ENCODE data around the gene OCLN. TPM values are rescaled to one million over a fixed set of nuclear protein-coding genes. Genes with fewer than 3 reads are reported as not detected.
"Not testable (repeated sequence)": the region's sequence is repeated elsewhere in the genome, so short reads cannot be mapped to it uniquely, and the experiment has no call there.

Gene OCLN
- total RNA-seq, 2 experiments from 2014 or later = 1.2 to 1.4 TPM

DNA sequence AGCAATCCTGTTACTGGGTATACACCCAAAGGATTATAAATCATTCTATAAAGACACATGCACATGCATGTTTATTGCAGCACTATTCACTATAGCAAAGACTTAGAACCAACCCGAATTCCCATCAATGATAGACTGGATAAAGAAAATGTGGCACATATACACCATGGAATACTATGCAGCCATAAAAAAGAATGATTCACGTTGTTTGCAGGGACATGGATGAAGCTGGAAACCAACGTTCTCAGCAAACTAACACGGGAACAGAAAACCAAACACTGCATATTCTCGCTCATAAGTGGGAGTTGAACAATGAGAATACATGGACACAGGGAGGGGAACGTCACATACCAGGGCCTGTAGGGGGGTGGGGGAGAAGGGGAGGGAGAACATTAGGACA is 21.1 kb upstream of the OCLN start:
- not testable (repeated sequence) for H3K4me1 Mint-ChIP-seq, H3K4me3 Mint-ChIP-seq

DNA sequence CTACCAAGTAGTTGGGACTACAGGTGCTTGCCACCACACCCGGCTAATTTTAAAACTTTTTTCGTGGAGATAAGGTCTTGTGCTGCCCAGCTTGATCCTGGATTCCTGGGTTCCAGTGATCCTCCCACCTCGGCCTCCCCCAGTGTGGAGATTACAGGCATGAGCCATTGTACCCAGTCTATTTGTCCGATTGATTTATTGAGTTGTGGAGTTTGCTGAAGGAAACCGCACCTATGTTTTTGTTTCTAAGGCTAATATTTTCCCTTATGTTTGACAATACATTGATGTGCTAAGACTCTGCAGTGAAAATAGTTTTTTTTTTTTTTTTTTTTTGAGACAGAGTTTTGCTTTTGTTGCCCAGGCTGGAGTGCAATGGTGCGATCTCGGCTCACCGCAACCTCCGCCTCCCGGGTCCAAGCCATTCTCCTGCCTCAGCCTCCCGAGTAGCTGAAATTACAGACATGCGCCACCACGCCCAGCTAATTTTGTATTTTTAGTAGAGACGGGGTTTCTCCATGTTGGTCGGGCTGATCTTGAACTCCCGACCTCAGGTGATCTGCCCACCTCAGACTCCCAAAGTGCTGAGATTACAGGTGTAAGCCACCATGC is 20.0 kb upstream of the OCLN start:
- POLR2A ChIA-PET; DNase-seq; CTCF ChIA-PET; H3K4me1 Mint-ChIP-seq; H3K27ac Mint-ChIP-seq; H3K9me3 Mint-ChIP-seq; H3K27me3 Mint-ChIP-seq; H3K36me3 Mint-ChIP-seq (ENCODE audit: low read depth); H3K4me3 Mint-ChIP-seq: not testable (repeated sequence)

More for the DNA sequence above, 21.1 kb upstream of the OCLN start:
- H3K27me3 Mint-ChIP-seq; POLR2A ChIA-PET; CTCF ChIA-PET; H3K36me3 Mint-ChIP-seq (ENCODE audit: low read depth); DNase-seq; H3K9me3 Mint-ChIP-seq; H3K27ac Mint-ChIP-seq: not testable (repeated sequence)

DNA sequence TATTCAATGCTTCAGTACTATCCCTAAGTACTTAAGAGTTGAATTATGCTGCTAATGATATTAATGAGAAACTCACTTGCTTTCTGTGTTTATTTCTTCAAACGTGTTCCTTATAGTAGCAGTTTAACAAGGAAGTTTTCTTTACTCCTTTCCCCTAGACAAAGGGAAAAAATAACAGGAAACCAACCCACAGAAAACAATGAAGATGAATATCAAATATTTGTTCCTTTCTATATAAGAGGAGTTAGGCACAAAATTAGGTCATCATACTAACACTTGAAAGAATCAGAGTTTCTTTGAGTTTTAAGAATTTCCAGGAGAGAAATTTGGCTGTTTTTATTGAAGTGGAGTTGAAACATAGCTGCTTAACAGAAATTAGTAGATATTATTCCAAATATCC is 15.4 kb upstream of the OCLN start:
- CTCF ChIA-PET = no interaction called here
- Mint-ChIP-seq H3K4me3 (no peak overlapping the region), H3K36me3 (ENCODE audit: low read depth) (no peaks in the 10 kb centered on the region), H3K27me3 (no peaks in the 10 kb centered on the region), H3K9me3 (no peaks in the 10 kb centered on the region), H3K27ac (no peak overlapping the region), H3K4me1 (no peaks in the 10 kb centered on the region)
- POLR2A ChIA-PET = no interaction called here
- DNase-seq = no peak

DNA sequence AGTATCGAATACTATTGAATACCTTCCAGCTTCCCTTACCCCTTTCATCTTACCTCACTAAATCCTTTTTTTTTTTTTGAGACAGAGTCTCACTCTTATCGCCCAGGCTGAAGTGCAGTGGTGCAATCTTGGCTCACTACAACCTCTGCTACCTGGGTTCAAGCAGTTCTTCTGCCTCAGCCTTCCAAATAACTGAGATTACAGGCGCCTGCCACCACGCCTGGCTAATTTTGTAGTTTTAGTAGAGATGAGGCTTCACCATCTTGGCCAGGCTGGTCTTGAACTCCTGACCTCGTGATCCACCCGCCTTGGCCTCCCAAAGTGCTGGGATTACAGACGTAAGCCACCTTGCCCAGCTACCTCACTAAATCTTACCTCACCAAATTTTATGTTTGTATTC is 14.3 kb upstream of the OCLN start:
- CTCF ChIA-PET; DNase-seq; H3K36me3 Mint-ChIP-seq (ENCODE audit: low read depth); H3K9me3 Mint-ChIP-seq; H3K27ac Mint-ChIP-seq; H3K27me3 Mint-ChIP-seq; POLR2A ChIA-PET; H3K4me3 Mint-ChIP-seq; H3K4me1 Mint-ChIP-seq: not testable (repeated sequence)

DNA sequence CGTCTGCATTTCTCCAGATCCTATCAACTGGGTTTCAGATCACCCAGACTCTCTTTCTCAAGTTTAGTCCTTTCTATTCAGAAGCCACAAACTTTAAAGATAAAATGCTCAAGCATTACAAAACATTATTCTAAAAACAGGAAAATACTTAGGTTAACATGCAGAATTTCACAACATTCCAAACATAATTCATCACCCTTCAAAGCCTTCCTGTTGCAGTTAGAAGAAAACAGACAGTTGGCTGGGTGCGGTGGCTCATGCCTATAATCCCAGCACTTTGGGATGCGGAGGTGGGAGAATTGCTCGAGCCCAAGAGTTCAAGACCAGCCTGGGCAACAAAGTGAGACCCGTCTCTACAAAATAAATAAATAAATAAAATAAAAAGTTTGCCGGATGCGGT is 7.7 kb upstream of the OCLN start:
- Mint-ChIP-seq H3K27ac (no peak overlapping the region), H3K4me3 (no peak overlapping the region), H3K27me3 (peaks cover 25% of the 10 kb centered on the region), H3K36me3 (ENCODE audit: low read depth) (no peaks in the 10 kb centered on the region), H3K9me3 (no peaks in the 10 kb centered on the region), H3K4me1 (no peaks in the 10 kb centered on the region)
- POLR2A ChIA-PET = no interaction called here
- no peak for DNase-seq
- CTCF ChIA-PET = no interaction called here

DNA sequence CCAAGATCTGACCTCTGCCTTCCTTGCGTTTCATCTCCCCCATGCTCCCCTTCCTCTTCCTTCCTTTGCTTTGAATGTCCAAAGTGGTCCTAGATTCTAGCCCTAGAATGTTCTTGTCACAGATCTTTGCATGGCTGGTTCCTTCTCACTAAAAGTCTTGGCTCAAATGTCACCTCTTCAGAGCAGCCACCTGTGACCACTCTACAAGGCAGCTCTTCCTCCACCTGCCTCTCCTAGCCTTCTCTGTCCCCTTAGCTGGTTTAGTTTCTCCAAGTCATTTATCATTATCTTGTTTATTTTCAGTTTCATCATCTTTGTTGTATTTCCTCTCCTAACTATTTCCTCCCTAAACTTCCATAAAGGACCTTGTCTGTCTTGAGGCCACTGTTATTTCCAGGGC is 7.1 kb upstream of the OCLN start:
- Mint-ChIP-seq H3K4me3 (no peak overlapping the region), H3K27me3 (peaks cover 28% of the 10 kb centered on the region), H3K9me3 (no peaks in the 10 kb centered on the region), H3K4me1 (no peaks in the 10 kb centered on the region), H3K36me3 (ENCODE audit: low read depth) (no peaks in the 10 kb centered on the region), H3K27ac (no peak overlapping the region)
- DNase-seq = no peak
- CTCF ChIA-PET = no interaction called here
- POLR2A ChIA-PET = no interaction called here

DNA sequence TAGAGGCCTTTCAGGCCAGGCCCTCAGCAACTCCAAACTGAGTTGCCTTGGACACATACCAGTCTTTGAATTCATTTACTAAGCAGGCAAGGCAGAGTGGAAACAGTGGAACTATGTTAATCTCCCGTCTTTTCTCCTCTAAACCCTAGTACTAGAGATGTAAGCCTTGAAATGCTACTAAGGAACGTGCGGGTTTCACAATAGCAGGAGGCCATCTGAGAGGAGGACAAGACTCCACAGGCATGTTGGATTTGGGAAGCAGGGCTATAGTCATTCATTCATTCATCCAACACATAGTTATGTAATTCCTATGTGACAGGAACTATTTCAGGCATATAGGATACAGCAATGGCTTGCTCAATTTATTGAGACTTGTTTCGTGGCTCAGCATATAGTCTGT is 3.3 kb upstream of the OCLN start:
- POLR2A ChIA-PET = no interaction called here
- Mint-ChIP-seq H3K4me1 (peaks cover 13% of the 10 kb centered on the region), H3K4me3 (no peak overlapping the region), H3K27ac (no peak overlapping the region), H3K9me3 (no peaks in the 10 kb centered on the region), H3K36me3 (ENCODE audit: low read depth) (no peaks in the 10 kb centered on the region), H3K27me3 (peaks cover 52% of the 10 kb centered on the region)
- CTCF ChIA-PET = no interaction called here
- DNase-seq = no peak

DNA sequence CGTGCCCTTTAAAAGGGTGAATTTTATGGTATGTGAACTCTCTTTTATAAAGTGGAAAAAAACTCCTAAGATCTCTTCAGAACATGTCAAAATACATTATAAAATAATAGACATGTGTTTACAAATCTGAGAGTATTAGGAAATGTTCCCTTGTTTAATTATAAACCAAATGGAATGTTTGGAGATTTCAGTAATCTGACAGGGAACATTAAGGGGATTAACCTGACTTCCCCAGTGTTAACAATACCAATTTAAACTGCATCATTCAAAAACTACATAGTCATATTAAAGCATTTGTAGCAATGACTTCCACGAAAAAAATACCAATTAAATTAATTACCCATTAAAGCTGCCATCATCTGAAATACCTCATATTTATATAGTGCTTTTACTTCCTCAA is 1.6 kb upstream of the OCLN start:
- H3K4me3 Mint-ChIP-seq = no peak overlapping the region
- ChIA-PET CTCF (no interaction called here), POLR2A (no interaction called here)
- peaks cover 13% of the 10 kb centered on the region for H3K4me1 Mint-ChIP-seq
- DNase-seq = no peak
- H3K9me3 Mint-ChIP-seq = no peaks in the 10 kb centered on the region
- no peaks in the 10 kb centered on the region for H3K36me3 Mint-ChIP-seq (ENCODE audit: low read depth)
- peaks cover 58% of the 10 kb centered on the region for H3K27me3 Mint-ChIP-seq
- no peak overlapping the region for H3K27ac Mint-ChIP-seq

DNA sequence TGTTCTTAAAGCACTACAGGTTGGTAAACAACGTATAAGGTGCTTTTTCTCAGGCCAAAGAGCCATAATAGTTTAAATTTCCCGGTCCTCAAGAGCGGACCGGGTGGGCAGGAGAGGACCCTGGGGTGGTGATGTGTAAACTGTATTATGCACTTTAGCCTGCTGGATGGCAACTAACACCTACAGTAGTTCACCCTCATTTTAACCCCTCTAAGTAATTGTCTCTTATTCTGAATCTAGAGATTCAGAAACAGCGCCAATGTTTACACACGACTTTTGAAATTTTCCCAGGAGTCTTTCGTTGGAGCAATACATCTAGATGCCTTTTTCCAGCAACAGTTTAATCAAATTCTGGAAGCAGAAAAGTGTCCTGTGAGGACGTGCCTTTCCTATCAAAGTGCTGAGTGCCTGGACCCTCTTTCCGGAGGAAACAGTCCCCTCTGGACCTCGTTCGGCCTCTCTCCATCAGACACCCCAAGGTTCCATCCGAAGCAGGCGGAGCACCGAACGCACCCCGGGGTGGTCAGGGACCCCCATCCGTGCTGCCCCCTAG is 676 bp upstream of the OCLN start:
- Mint-ChIP-seq H3K4me1 (peaks cover 13% of the 10 kb centered on the region), H3K36me3 (ENCODE audit: low read depth) (no peaks in the 10 kb centered on the region), H3K9me3 (no peaks in the 10 kb centered on the region), H3K4me3 (peak overlapping the region; percentile 65), H3K27me3 (peaks cover 58% of the 10 kb centered on the region), H3K27ac (no peak overlapping the region)
- DNase-seq = no peak
- ChIA-PET CTCF (no interaction called here), POLR2A (no interaction called here)

DNA sequence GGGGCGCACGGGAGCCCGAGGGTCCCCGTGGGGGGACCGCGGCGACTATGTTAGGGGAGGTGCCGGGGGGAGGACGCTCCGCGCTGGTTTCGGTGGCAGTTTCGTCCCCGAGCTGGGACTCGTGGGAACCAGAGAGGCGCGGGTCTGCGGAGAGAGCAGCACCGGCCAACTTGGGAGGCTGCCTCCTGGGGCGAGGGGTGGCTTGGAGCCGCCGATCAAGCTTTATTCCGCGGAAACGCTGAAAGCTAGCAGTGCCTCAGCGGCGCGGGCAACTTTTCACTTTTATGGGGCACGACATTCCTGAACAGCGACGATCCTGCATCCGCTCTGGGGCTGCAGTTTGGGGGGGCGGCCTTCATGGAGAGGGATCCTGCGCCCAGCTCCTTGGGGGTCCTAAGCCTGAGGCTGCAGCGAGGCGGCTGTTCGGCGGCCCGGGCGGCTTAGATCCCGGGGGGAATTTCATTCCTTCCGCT is 369 bp downstream of the OCLN start:
- Mint-ChIP-seq H3K27ac (no peak overlapping the region), H3K27me3 (peaks cover 58% of the 10 kb centered on the region), H3K4me1 (peaks cover 13% of the 10 kb centered on the region), H3K4me3 (peak overlapping the region; percentile 65), H3K9me3 (no peaks in the 10 kb centered on the region), H3K36me3 (ENCODE audit: low read depth) (no peaks in the 10 kb centered on the region)
- DNase-seq = no peak
- POLR2A ChIA-PET = no interaction called here
- CTCF ChIA-PET = interaction anchor here (1.0 kb wide), 1 partner anchor 12 kb away, joined by 3 read pairs; no protein-coding TSS in a partner anchor

DNA sequence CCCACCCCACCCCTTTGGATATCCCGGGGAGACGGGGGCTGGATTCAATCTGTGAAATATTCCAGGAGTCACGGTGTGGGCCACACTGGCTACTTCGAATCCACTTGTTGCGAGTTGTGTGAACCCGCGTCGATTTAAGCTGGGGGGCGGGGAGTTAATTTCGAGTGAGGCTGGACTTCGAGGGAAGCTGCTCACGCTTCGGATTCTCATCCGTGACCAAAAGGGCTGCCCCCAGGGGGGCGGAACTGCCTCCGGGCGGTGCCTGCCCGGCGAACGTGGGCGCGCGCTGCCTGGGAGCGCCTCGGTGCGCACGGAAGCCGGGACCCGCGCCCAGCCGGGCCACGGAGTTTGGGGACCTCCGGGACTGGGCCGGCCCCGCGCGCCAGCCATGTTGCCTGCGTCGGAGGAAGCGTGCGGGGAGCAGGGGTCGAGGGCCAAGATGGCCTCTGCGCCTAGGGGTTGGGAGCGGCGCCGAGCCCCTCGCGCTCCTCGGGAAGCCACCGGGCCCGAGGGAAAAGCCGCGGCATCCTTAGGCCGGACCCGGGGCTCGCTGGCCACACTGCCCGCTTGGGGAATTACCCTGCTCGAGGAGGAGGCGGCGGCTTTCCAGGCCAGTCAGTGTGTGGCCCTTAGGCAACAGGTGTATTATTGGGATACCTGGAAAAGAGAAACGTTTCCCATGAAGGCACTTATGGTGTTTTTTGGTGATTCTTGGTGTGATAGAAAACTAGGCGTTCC is 975 bp downstream of the OCLN start:
- Mint-ChIP-seq H3K9me3 (no peaks in the 10 kb centered on the region), H3K4me1 (peaks cover 13% of the 10 kb centered on the region), H3K27me3 (peaks cover 57% of the 10 kb centered on the region), H3K27ac (no peak overlapping the region), H3K4me3 (peak overlapping the region; percentile 65), H3K36me3 (ENCODE audit: low read depth) (no peaks in the 10 kb centered on the region)
- DNase-seq = no peak
- CTCF ChIA-PET = interaction anchor here (1.0 kb wide), 1 partner anchor 12 kb away, joined by 3 read pairs; no protein-coding TSS in a partner anchor
- POLR2A ChIA-PET = no interaction called here

DNA sequence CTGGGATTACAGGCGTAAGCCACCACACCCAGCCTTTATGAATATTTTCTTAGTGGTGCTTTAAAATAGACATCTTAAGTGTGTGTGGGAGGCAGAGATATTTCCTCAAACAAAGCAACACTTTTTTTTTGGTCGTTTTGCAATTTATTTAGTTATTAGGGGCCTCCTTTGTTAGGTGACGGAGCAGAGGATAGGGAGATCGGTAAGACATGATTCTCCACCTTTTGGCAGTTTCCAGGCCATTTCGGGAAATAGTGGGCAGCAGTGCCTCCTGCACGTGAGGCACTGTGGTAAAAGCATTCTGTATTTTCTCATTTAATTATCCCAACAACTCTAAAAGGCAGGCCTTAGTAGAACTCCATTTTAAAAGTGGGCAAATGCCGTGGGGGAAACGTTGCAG is 1.9 kb downstream of the OCLN start:
- CTCF ChIA-PET = no interaction called here
- peaks cover 56% of the 10 kb centered on the region for H3K27me3 Mint-ChIP-seq
- POLR2A ChIA-PET = no interaction called here
- no peak overlapping the region for H3K27ac Mint-ChIP-seq
- H3K9me3 Mint-ChIP-seq = no peaks in the 10 kb centered on the region
- DNase-seq = no peak
- no peaks in the 10 kb centered on the region for H3K36me3 Mint-ChIP-seq (ENCODE audit: low read depth)
- peaks cover 13% of the 10 kb centered on the region for H3K4me1 Mint-ChIP-seq
- H3K4me3 Mint-ChIP-seq = peak overlapping the region; percentile 30

DNA sequence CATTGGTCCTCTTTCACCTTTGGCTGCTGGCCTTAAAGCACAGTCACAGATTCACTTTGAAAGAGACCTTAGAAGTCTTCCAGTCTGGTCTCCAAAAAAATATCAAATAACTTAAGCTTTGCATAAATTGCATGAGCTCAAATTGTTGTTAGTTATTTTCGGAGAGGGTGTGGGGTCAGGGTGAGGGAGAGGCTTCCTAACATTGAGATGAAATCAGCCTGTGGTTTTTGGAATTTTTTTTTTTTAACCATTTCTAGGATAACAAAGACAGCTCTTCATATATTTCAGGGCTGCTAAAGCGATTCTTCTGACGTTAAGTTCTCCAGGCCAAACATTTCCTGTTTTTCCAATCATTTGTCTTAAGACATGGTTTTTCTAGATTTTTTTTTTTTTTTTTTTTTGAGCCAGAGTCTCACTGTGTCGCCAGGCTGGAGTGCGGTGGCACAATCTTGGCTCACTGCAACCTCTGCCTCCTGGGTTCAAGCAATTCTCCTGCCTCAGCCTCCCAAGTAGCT is 4.5 kb downstream of the OCLN start:
- peaks cover 10% of the 10 kb centered on the region for H3K4me1 Mint-ChIP-seq
- CTCF ChIA-PET = interaction anchor here (0.7 kb wide), 1 partner anchor 156 kb away, joined by 3 read pairs; no protein-coding TSS in a partner anchor
- POLR2A ChIA-PET = no interaction called here
- H3K4me3 Mint-ChIP-seq = no peak overlapping the region
- H3K36me3 Mint-ChIP-seq (ENCODE audit: low read depth) = no peaks in the 10 kb centered on the region
- peaks cover 37% of the 10 kb centered on the region for H3K27me3 Mint-ChIP-seq
- H3K27ac Mint-ChIP-seq = no peak overlapping the region
- no peak for DNase-seq
- no peaks in the 10 kb centered on the region for H3K9me3 Mint-ChIP-seq

DNA sequence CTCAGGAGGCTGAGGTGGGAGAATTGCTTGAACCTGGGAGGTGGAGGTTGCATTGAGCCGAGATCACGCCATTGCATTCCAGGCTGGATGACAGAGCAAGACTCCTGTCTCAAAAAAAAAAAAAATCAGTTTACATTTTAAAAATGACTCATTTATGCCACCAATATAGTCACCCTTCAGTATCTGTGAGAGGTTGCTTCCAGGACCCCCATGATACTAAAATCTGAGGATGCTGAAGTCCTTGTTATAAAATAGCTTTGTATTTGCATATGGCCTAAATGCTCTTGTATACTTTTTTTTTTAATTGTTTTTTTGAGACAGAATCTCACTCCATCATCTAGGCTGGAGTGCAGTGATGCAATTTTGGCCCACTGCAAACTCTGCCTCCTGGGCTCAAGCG is 5.8 kb downstream of the OCLN start:
- DNase-seq = no peak
- Mint-ChIP-seq H3K9me3 (no peaks in the 10 kb centered on the region), H3K27ac (no peak overlapping the region), H3K36me3 (ENCODE audit: low read depth) (no peaks in the 10 kb centered on the region), H3K27me3 (peaks cover 35% of the 10 kb centered on the region), H3K4me3 (no peak overlapping the region), H3K4me1 (peaks cover 2% of the 10 kb centered on the region)
- ChIA-PET POLR2A (no interaction called here), CTCF (no interaction called here)
